SK-N-SH treated with all-trans-retinoic acid at 6 μM for 48 hours (cell line): ENCODE results near the gene CSRNP3.

Source experiments
- ATAC-seq: fragments of 200-7000 bp; cut with Tn5 transposase; 3 replicates; pipeline ENCODE4 v1.9.1; 2020; ENCODE audit warnings: mild to moderate bottlenecking, moderate library complexity
- ARNTL ChIP-seq: fragments of 450-650 bp; formaldehyde crosslinking; IDR thresholded peaks from 2 replicates; pipeline ENCODE4 v1.5.0; 2020; ENCODE audit warnings: low read depth, mild to moderate bottlenecking, moderate library complexity, borderline replicate concordance
- BACH2 ChIP-seq: fragments of 250-450 bp; sonication (Bioruptor Pico); IDR thresholded peaks from 2 replicates; pipeline ENCODE4 v1.9.0; 2021; ENCODE audit warnings: mild to moderate bottlenecking, borderline replicate concordance
- CSDC2 ChIP-seq: fragments of 250-450 bp; sonication (Bioruptor Pico); IDR thresholded peaks from 2 replicates; pipeline ENCODE4 v1.5.0; 2020; ENCODE audit warnings: mild to moderate bottlenecking, moderate library complexity
- CSRNP3 ChIP-seq: fragments of 250-450 bp; sonication (Bioruptor Pico); IDR thresholded peaks from 2 replicates; pipeline ENCODE4 v1.5.1; 2021; ENCODE audit warnings: mild to moderate bottlenecking, moderate library complexity
- ESRRG ChIP-seq: fragments of 250-450 bp; sonication (Bioruptor Pico); IDR thresholded peaks from 2 replicates; pipeline ENCODE4 v1.6.1; 2021; ENCODE audit warnings: mild to moderate bottlenecking
- GLIS3 ChIP-seq: fragments of 250-450 bp; sonication (Bioruptor Pico); IDR thresholded peaks from 2 replicates; pipeline ENCODE4 v1.5.0; 2020; ENCODE audit warnings: mild to moderate bottlenecking, moderate library complexity
- ISL1 ChIP-seq: fragments of 250-450 bp; sonication (Bioruptor Pico); IDR thresholded peaks from 2 replicates; pipeline ENCODE4 v2.1.2; 2022; ENCODE audit warnings: mild to moderate bottlenecking, moderate library complexity
- OSR1 ChIP-seq: fragments of 250-450 bp; sonication (Bioruptor Pico); IDR thresholded peaks from 2 replicates; pipeline ENCODE4 v1.8.0; 2022; ENCODE audit warnings: moderate library complexity, mild to moderate bottlenecking, inconsistent platforms
- PPARA ChIP-seq: fragments of 250-450 bp; sonication (Bioruptor Pico); IDR thresholded peaks from 2 replicates; pipeline ENCODE4 v1.5.0; 2020; ENCODE audit warnings: mild to moderate bottlenecking, borderline replicate concordance
- RARB ChIP-seq: fragments of 250-450 bp; sonication (Bioruptor Pico); IDR thresholded peaks from 2 replicates; pipeline ENCODE4 v1.8.0; 2021; ENCODE audit warnings: mild to moderate bottlenecking, moderate library complexity
- TCF4 ChIP-seq: fragments of 250-450 bp; sonication (Bioruptor Pico); IDR thresholded peaks from 2 replicates; pipeline ENCODE4 v1.8.0; 2021; ENCODE audit warnings: mild to moderate bottlenecking, moderate library complexity, borderline replicate concordance
- TOX ChIP-seq: fragments of 250-450 bp; sonication (Bioruptor Pico); IDR thresholded peaks from 2 replicates; pipeline ENCODE4 v1.8.0; 2021; ENCODE audit warnings: mild to moderate bottlenecking, moderate library complexity, borderline replicate concordance
- ZC3H10 ChIP-seq: fragments of 250-450 bp; sonication (Bioruptor Pico); IDR thresholded peaks from 2 replicates; pipeline ENCODE4 v1.5.1; 2021; ENCODE audit warnings: mild to moderate bottlenecking, moderate library complexity
- ZFP3 ChIP-seq: fragments of 250-450 bp; sonication (Bioruptor Pico); IDR thresholded peaks from 2 replicates; pipeline ENCODE4 v1.5.0; 2020; ENCODE audit warnings: mild to moderate bottlenecking, moderate library complexity
- ZFP30 ChIP-seq: fragments of 450-650 bp; formaldehyde crosslinking; IDR thresholded peaks from 2 replicates; pipeline ENCODE4 v1.5.0; 2022; ENCODE audit warnings: mild to moderate bottlenecking, moderate library complexity
- ZNF565 ChIP-seq: fragments of 450-650 bp; formaldehyde crosslinking; conservative IDR thresholded peaks from 2 replicates; pipeline ENCODE4 v1.5.0; 2020; ENCODE audit warnings: low read depth, mild to moderate bottlenecking, moderate library complexity
- ZNF70 ChIP-seq: fragments of 450-650 bp; formaldehyde crosslinking; IDR thresholded peaks from 2 replicates; pipeline ENCODE4 v1.5.0; 2020; ENCODE audit warnings: mild to moderate bottlenecking, moderate library complexity
- ZNF8 ChIP-seq: fragments of 450-650 bp; formaldehyde crosslinking; IDR thresholded peaks from 2 replicates; pipeline ENCODE4 v1.5.0; 2020; ENCODE audit warnings: mild to moderate bottlenecking, moderate library complexity
- TF ChIP-seq, protein P1 (sequence below): fragments of 250-450 bp; sonication (Bioruptor Pico); IDR thresholded peaks from 2 replicates; pipeline ENCODE4 v1.8.0; 2020; ENCODE audit warnings: mild to moderate bottlenecking, moderate library complexity, borderline replicate concordance
- TF ChIP-seq, protein P2 (sequence below): fragments of 250-450 bp; sonication (Bioruptor Pico); IDR thresholded peaks from 2 replicates; pipeline ENCODE4 v1.5.0; 2020; ENCODE audit warnings: mild to moderate bottlenecking, moderate library complexity
- TF ChIP-seq, protein P3 (sequence below): fragments of 250-450 bp; sonication (Bioruptor Pico); IDR thresholded peaks from 2 replicates; pipeline ENCODE4 v1.8.0; 2021; ENCODE audit warnings: low read depth, mild to moderate bottlenecking, moderate library complexity, borderline replicate concordance
- TF ChIP-seq, protein P4 (sequence below): fragments of 250-450 bp; sonication (Bioruptor Pico); IDR thresholded peaks from 2 replicates; pipeline ENCODE4 v1.5.1; 2020; ENCODE audit warnings: low read depth, mild to moderate bottlenecking, moderate library complexity

The CSRNP3 gene

GRCh38 chr2:165633431-165633830 lies 163.9 kb downstream of the CSRNP3 start:
- TF ChIP-seq ZNF70 (CRISPR knock-in tag) = no peak
- TF ChIP-seq ZC3H10 (CRISPR knock-in tag) = no peak
- no peak for TF ChIP-seq RARB (CRISPR knock-in tag)
- TF ChIP-seq ZFP3 (CRISPR knock-in tag) = no peak
- TF ChIP-seq GLIS3 (CRISPR knock-in tag) = no peak
- no peak for TF ChIP-seq OSR1 (CRISPR knock-in tag)
- TF ChIP-seq, protein P1, sequence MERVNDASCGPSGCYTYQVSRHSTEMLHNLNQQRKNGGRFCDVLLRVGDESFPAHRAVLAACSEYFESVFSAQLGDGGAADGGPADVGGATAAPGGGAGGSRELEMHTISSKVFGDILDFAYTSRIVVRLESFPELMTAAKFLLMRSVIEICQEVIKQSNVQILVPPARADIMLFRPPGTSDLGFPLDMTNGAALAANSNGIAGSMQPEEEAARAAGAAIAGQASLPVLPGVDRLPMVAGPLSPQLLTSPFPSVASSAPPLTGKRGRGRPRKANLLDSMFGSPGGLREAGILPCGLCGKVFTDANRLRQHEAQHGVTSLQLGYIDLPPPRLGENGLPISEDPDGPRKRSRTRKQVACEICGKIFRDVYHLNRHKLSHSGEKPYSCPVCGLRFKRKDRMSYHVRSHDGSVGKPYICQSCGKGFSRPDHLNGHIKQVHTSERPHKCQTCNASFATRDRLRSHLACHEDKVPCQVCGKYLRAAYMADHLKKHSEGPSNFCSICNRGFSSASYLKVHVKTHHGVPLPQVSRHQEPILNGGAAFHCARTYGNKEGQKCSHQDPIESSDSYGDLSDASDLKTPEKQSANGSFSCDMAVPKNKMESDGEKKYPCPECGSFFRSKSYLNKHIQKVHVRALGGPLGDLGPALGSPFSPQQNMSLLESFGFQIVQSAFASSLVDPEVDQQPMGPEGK (CRISPR knock-in tag) = no peak
- TF ChIP-seq, protein P2, sequence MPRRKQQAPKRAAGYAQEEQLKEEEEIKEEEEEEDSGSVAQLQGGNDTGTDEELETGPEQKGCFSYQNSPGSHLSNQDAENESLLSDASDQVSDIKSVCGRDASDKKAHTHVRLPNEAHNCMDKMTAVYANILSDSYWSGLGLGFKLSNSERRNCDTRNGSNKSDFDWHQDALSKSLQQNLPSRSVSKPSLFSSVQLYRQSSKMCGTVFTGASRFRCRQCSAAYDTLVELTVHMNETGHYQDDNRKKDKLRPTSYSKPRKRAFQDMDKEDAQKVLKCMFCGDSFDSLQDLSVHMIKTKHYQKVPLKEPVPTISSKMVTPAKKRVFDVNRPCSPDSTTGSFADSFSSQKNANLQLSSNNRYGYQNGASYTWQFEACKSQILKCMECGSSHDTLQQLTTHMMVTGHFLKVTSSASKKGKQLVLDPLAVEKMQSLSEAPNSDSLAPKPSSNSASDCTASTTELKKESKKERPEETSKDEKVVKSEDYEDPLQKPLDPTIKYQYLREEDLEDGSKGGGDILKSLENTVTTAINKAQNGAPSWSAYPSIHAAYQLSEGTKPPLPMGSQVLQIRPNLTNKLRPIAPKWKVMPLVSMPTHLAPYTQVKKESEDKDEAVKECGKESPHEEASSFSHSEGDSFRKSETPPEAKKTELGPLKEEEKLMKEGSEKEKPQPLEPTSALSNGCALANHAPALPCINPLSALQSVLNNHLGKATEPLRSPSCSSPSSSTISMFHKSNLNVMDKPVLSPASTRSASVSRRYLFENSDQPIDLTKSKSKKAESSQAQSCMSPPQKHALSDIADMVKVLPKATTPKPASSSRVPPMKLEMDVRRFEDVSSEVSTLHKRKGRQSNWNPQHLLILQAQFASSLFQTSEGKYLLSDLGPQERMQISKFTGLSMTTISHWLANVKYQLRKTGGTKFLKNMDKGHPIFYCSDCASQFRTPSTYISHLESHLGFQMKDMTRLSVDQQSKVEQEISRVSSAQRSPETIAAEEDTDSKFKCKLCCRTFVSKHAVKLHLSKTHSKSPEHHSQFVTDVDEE (CRISPR knock-in tag) = no peak
- TF ChIP-seq, protein P3, sequence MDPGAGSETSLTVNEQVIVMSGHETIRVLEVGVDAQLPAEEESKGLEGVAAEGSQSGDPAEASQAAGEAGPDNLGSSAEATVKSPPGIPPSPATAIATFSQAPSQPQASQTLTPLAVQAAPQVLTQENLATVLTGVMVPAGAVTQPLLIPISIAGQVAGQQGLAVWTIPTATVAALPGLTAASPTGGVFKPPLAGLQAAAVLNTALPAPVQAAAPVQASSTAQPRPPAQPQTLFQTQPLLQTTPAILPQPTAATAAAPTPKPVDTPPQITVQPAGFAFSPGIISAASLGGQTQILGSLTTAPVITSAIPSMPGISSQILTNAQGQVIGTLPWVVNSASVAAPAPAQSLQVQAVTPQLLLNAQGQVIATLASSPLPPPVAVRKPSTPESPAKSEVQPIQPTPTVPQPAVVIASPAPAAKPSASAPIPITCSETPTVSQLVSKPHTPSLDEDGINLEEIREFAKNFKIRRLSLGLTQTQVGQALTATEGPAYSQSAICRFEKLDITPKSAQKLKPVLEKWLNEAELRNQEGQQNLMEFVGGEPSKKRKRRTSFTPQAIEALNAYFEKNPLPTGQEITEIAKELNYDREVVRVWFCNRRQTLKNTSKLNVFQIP = no peak
- no peak for TF ChIP-seq TOX (CRISPR knock-in tag)
- no peak for TF ChIP-seq ZFP30 (CRISPR knock-in tag)
- no peak for TF ChIP-seq ISL1
- TF ChIP-seq PPARA (CRISPR knock-in tag) = no peak
- TF ChIP-seq ZNF8 = no peak
- TF ChIP-seq BACH2 (CRISPR knock-in tag) = no peak
- no peak for TF ChIP-seq ZNF565 (CRISPR knock-in tag)
- TF ChIP-seq ESRRG = no peak
- no peak for TF ChIP-seq ARNTL (CRISPR knock-in tag)
- no peak for TF ChIP-seq CSDC2 (CRISPR knock-in tag)
- TF ChIP-seq TCF4 (CRISPR knock-in tag) = no peak
- TF ChIP-seq, all 23 proteins: peak for 0
- ATAC-seq = no peak

DNA sequence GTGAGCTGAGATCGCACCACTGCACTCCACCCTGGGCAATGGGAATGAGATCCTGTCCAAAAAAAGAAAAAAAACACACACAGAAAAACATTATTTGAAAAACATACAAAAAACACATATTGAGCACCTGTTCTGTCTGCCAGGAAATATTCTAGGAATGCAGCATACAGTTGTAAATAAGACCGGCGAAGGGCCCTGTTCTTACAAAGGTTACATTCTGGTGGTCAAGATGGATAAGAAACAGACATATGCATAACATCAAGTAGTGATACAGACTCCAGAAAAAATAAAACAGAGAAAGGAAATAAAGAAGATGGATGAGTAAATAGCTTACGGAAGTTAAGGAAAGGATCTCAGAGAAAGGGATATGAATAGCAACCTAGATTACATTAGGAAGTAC lies 164.8 kb downstream of the CSRNP3 start:
- peak; percentile 4 for ATAC-seq
- TF ChIP-seq CSRNP3 (CRISPR knock-in tag) (peak; percentile 71), BACH2 (CRISPR knock-in tag) (no peak), ESRRG (0 out of 2 replicates have a peak, but pooled peaks have one; percentile 44), TCF4 (CRISPR knock-in tag) (peak; percentile 34; the same call in 1 of the 2 replicates), ISL1 (peak; percentile 84), ZC3H10 (CRISPR knock-in tag) (no peak)
- TF ChIP-seq, protein P4, sequence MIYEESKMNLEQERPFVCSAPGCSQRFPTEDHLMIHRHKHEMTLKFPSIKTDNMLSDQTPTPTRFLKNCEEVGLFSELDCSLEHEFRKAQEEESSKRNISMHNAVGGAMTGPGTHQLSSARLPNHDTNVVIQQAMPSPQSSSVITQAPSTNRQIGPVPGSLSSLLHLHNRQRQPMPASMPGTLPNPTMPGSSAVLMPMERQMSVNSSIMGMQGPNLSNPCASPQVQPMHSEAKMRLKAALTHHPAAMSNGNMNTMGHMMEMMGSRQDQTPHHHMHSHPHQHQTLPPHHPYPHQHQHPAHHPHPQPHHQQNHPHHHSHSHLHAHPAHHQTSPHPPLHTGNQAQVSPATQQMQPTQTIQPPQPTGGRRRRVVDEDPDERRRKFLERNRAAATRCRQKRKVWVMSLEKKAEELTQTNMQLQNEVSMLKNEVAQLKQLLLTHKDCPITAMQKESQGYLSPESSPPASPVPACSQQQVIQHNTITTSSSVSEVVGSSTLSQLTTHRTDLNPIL (CRISPR knock-in tag) = 0 out of 2 replicates have a peak, but pooled peaks have one; percentile 17

DNA sequence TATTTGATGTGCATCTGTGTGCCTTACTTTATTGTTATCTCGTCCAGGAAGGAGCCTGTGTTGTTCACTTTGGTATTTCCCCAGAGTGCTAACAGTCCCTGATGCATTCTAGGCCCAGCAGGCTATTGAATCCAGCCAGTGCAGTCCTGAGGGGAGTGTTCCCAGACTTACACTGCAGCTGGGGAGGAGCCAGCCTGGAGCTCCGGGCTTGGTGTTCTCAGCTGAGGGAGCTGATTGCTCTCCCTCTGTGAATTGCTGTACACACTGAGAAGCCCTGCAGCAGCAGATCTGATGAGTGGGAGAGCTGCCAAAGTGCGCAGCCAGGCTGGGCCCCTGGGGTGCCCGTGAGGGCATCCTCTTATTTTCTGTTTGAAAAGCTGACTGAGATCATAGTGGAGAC lies 165.4 kb downstream of the CSRNP3 start:
- peak; percentile 94 for ATAC-seq
- TF ChIP-seq, protein P1 (CRISPR knock-in tag) = no peak
- TF ChIP-seq, protein P3 = no peak
- TF ChIP-seq TCF4 (CRISPR knock-in tag) = peak; percentile 53; the same call in 1 of the 2 replicates
- TF ChIP-seq, protein P2 (CRISPR knock-in tag) = peak; percentile 77
